ENCODE results near the gene GALNT17.

GALNT17 gene

DNA sequence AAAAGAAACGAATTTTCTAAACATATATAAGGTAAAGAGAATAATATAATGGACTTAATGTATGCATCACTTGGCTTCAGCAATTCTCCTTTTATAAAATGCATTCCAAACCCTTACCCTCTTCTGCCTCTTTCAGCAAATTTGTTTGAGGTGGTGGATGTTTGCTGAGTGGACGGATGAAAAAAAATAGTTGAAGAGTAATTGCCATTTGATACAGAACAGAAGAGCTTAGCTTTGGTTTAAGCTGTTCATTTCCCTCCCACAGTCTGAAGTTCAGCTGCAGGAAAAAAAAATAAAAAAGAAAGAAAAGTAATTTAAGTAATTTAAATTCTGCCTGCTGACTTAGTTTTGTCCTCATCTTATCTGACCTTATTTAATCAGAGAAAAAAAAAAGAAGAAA, 138.6 kb downstream of the GALNT17 start:
- H3K4me3 ChIP-seq: no peak overlapping the region
- H3K36me3 ChIP-seq: no peaks in the 10 kb centered on the region
- no peak overlapping the region for H3K27ac ChIP-seq
- peaks cover 6% of the 10 kb centered on the region; the same call in 1 of the 2 replicates for H3K4me1 ChIP-seq
- no peak overlapping the region for H3K4me2 ChIP-seq
- H3K9ac ChIP-seq: no peak overlapping the region
- no peaks in the 10 kb centered on the region for H3K27me3 ChIP-seq
- TF ChIP-seq Cebpa-rat (IDR thresholded peaks at IDR 0.05): no peak
- peaks cover 10% of the 10 kb centered on the region for H3K9me3 ChIP-seq
- H4K20me1 ChIP-seq: no peaks in the 10 kb centered on the region

- Histone ChIP-seq H3K36me3 (no peaks in the 10 kb centered on the region), H3K27ac (no peak overlapping the region), H3K4me2 (no peak overlapping the region), H4K20me1 (no peaks in the 10 kb centered on the region), H3K9ac (no peak overlapping the region), H3K4me1 (peaks cover 6% of the 10 kb centered on the region; the same call in 1 of the 2 replicates), H3K9me3 (peaks cover 8% of the 10 kb centered on the region; the same call in 1 of the 2 replicates), H3K27me3 (no peaks in the 10 kb centered on the region), H3K4me3 (no peak overlapping the region)
- no peak for TF ChIP-seq Cebpa-rat (IDR thresholded peaks at IDR 0.05)
Measured at GRCh38 chr7:71271203-71271602, 139.3 kb downstream of the GALNT17 start.

DNA sequence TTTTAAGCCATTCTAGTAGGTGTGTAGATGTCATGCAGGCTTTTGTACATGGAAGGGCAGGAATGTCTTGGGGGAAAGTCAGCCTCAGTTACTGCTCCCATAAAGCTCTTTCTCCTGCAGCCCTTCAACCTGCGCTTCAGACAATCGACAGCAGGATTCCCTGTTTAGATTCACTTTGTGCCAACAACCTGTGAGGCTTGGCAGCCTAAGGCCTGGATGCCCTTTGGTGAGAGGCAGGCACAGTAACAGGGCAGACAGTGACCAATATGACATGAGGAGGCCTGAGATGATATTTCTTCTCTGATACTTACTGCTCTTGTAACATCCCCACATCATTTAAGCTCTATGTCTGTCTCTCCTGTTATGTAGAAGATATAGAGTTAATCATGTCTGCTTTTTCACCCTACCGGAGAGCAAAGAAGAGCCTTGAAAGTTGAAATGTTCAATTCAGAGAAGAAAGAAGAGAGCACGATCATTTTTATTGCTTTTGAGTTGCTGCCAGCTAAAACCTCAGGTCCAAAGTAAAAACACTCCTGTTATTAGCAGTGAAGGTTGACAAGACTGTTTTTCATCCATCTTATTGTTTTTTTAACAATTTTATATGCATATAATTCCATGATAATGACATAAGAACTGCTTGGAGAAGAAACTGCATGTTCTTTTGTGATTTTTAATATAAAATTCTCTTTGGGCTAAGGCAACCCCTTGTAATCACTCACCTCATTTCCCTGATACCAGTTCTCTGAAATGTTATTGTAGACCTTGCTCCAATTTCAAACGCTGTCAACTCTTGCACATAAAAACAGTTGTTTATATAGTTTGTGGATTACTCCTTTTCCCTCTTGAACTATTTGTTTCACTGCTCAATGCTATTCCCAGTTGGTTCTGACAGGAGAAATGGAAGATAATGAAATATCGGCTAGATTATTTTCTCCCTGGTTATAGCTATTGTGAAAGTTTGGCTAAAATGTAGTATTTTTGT, 140.9 kb downstream of the GALNT17 start:
- no peak overlapping the region for H3K9ac ChIP-seq
- peaks cover 10% of the 10 kb centered on the region; the same call in 1 of the 2 replicates for H3K4me1 ChIP-seq
- H3K4me2 ChIP-seq: no peak overlapping the region
- no peak overlapping the region for H3K27ac ChIP-seq
- no peaks in the 10 kb centered on the region for H3K27me3 ChIP-seq
- no peaks in the 10 kb centered on the region for H3K36me3 ChIP-seq
- TF ChIP-seq Cebpa-rat (IDR thresholded peaks at IDR 0.05): no peak
- H3K4me3 ChIP-seq: no peak overlapping the region
- no peaks in the 10 kb centered on the region for H4K20me1 ChIP-seq
- peaks cover 16% of the 10 kb centered on the region for H3K9me3 ChIP-seq

DNA sequence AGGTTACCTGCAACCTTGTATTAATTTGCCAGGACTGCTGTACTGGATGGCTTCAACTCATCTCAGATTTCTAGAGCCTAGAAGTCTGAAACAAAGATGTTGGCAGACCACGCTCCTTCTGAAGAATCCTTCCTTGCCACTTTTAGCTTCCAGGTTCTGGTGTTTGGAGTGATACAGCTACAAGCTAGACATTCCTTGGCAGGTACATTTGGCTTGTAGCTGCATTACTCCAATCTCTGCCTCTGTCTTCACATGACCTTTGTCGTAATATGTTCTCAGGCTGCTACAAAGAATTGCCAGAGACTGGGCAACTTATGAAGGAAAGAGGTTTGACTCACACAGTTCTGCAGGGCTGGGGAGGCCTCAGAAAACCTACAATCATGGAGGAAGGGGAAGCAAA, 146.3 kb downstream of the GALNT17 start:
- no peaks in the 10 kb centered on the region for H3K36me3 ChIP-seq
- TF ChIP-seq Cebpa-rat (IDR thresholded peaks at IDR 0.05): no peak
- no peak overlapping the region for H3K4me3 ChIP-seq
- no peaks in the 10 kb centered on the region for H4K20me1 ChIP-seq
- H3K27me3 ChIP-seq: no peaks in the 10 kb centered on the region
- H3K27ac ChIP-seq: no peak overlapping the region
- H3K9me3 ChIP-seq: peaks cover 27% of the 10 kb centered on the region
- no peak overlapping the region for H3K4me2 ChIP-seq
- H3K4me1 ChIP-seq: peaks cover 14% of the 10 kb centered on the region
- H3K9ac ChIP-seq: no peak overlapping the region

DNA sequence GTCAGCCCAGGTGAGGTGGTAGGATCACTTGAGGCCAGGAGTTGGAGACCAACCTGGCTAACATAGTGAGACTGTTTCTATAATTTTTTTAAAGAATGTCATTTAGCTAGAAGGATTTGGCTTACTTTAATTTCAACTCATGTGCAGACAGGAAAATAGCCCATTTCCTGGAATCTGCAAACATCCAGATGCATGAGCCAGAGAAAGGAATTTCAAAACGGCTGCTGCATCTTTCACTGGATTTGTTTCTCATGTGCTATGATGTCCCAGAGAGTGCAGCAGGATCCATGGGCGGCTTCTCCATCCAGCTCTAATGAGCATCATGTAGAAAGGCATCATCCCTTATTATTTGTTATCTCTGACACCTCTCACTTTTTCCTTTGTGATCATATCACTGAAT, 149.3 kb downstream of the GALNT17 start:
- Histone ChIP-seq H3K9ac (no peak overlapping the region), H3K4me1 (peaks cover 9% of the 10 kb centered on the region; the same call in 1 of the 2 replicates), H3K27me3 (no peaks in the 10 kb centered on the region), H3K4me3 (no peak overlapping the region), H3K9me3 (peaks cover 25% of the 10 kb centered on the region), H3K4me2 (no peak overlapping the region), H3K27ac (no peak overlapping the region), H3K36me3 (no peaks in the 10 kb centered on the region), H4K20me1 (no peaks in the 10 kb centered on the region)
- no peak for TF ChIP-seq Cebpa-rat (IDR thresholded peaks at IDR 0.05)

DNA sequence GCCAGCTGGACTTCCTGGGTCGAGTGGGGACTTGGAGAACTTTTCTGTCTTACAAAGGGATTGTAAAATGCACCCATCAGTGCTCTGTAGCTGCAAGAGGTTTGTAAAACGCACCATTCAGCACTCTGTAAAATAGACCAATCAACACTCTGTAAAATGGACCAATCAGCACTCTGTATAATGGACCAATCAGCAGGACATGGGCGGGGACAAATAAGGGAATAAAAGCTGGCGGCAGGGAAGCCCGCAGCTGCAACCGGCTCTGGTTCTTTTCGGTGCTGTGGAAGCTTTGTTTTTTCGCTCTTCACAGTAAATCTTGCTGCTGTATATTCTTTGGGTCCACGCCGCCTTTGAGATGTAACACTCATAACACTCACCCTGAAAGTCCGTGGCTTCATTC, 151.9 kb downstream of the GALNT17 start:
- H3K4me2 ChIP-seq: no peak overlapping the region

DNA sequence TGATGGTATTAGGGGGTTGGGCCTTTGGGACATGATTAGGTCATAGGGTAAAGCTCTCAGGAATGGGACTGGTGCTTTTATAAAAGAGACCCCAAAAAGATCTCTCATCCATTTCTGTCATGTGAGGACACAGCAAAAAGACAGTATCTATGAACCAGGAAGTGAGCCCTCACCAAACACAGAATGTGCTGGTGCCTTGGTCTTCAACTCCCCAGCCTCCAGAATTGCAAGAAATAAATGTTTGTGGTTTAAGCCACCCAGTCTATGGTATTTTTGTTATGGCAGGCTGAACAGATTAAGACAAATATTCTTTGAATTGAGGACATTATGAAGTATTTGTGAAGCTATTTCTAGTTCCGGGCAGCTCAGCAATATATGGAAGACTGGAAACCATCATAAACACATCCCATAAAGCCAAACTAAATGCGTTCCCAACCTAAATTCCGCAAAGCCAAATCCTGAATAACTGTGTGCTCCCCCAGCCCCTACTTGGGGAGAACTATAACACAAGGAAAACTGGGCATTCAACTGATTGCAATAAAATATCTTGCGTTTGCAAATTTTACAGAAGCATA, 153.7 kb downstream of the GALNT17 start:
- no peak overlapping the region for H3K9ac ChIP-seq
- H3K9me3 ChIP-seq: 0 out of 2 replicates have a peak, but pooled peaks cover 4% of the 10 kb centered on the region
- H3K4me1 ChIP-seq: peaks cover 4% of the 10 kb centered on the region; the same call in 1 of the 2 replicates
- no peak overlapping the region for H3K27ac ChIP-seq
- no peak overlapping the region for H3K4me3 ChIP-seq
- no peaks in the 10 kb centered on the region for H4K20me1 ChIP-seq
- H3K4me2 ChIP-seq: no peak overlapping the region
- H3K27me3 ChIP-seq: no peaks in the 10 kb centered on the region
- H3K36me3 ChIP-seq: no peaks in the 10 kb centered on the region
- no peak for TF ChIP-seq Cebpa-rat (IDR thresholded peaks at IDR 0.05)

More for the DNA sequence above, 151.9 kb downstream of the GALNT17 start:
- Histone ChIP-seq H3K36me3 (no peaks in the 10 kb centered on the region), H3K27me3 (no peaks in the 10 kb centered on the region), H4K20me1 (no peaks in the 10 kb centered on the region), H3K4me1 (peaks cover 4% of the 10 kb centered on the region; the same call in 1 of the 2 replicates), H3K9ac (no peak overlapping the region), H3K4me3 (no peak overlapping the region), H3K9me3 (peaks cover 9% of the 10 kb centered on the region; the same call in 1 of the 2 replicates), H3K27ac (no peak overlapping the region)
- no peak for TF ChIP-seq Cebpa-rat (IDR thresholded peaks at IDR 0.05)

- no peak for TF ChIP-seq Cebpa-rat (IDR thresholded peaks at IDR 0.05)
- Histone ChIP-seq H3K4me2 (no peak overlapping the region), H3K9ac (no peak overlapping the region), H3K4me3 (no peak overlapping the region), H3K27ac (no peak overlapping the region), H3K36me3 (no peaks in the 10 kb centered on the region), H4K20me1 (no peaks in the 10 kb centered on the region), H3K9me3 (0 out of 2 replicates have a peak, but pooled peaks cover 4% of the 10 kb centered on the region), H3K4me1 (peaks cover 4% of the 10 kb centered on the region; the same call in 1 of the 2 replicates), H3K27me3 (no peaks in the 10 kb centered on the region)
Measured at GRCh38 chr7:71286336-71286735, 154.4 kb downstream of the GALNT17 start.

DNA sequence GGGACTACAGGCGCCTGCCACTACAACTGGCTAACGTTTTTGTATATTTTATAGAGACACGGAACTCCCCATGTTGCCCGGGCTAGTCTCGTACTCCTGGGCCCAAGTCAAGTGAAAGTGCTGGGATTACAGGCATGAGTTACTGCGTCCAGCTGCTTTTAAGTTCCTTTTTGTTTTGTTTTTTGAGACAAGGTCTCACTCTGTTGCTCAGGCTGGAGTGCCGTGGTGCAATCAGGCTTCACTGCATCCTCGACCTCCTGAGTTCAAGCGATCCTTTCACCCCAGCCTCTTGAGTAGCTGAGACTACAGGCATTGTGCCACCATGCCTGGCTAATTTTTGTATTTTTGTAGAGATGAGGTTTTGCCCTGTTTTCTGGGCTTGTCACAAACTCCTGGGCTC, 155.0 kb downstream of the GALNT17 start:
- Histone ChIP-seq H3K9me3 (0 out of 2 replicates have a peak, but pooled peaks cover 4% of the 10 kb centered on the region), H3K4me2 (no peak overlapping the region), H3K4me1 (peaks cover 4% of the 10 kb centered on the region; the same call in 1 of the 2 replicates), H3K36me3 (no peaks in the 10 kb centered on the region), H3K4me3 (no peak overlapping the region), H4K20me1 (no peaks in the 10 kb centered on the region), H3K9ac (no peak overlapping the region), H3K27ac (no peak overlapping the region), H3K27me3 (no peaks in the 10 kb centered on the region)
- TF ChIP-seq Cebpa-rat (IDR thresholded peaks at IDR 0.05): no peak

DNA sequence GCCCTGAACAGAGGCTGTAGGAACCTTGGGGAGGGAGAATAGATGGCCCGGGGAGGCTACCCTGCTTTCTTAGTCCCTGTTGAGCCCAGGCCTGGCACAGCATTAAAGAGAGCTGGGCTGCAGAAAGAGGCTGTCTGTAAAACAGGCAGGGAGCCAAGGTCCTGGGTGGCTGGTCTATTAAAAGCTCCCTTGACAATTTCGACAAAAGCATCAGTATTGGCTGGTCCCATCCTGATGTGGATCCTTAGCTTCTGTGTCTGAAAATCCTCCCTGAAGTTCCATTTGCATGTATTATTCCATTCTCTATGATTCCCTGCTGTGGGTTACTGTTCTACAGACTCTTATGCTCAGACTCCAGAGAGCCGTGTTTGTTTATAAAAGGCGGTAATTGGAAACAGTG, 158.5 kb downstream of the GALNT17 start:
- no peak for TF ChIP-seq Cebpa-rat (IDR thresholded peaks at IDR 0.05)
- H3K9me3 ChIP-seq: no peaks in the 10 kb centered on the region

More for the DNA sequence above, 158.5 kb downstream of the GALNT17 start:
- Histone ChIP-seq H3K27me3 (no peaks in the 10 kb centered on the region), H4K20me1 (no peaks in the 10 kb centered on the region), H3K4me3 (no peak overlapping the region), H3K36me3 (no peaks in the 10 kb centered on the region), H3K4me2 (no peak overlapping the region), H3K27ac (no peak overlapping the region), H3K9ac (no peak overlapping the region), H3K4me1 (no peaks in the 10 kb centered on the region)
